H9 (cell line): Measurements from ENCODE around the gene CHSY3. TPM values are rescaled to one million over a fixed set of nuclear protein-coding genes. Genes with fewer than 3 reads are reported as not detected.

Source experiments
- DNase-seq: peaks from one replicate; pipeline ENCODE4 v3.0.0-alpha.2; 2017
- H2AFZ ChIP-seq: one replicate; pipeline ENCODE4 v1.6.1; 2013; ENCODE audit warnings: mild to moderate bottlenecking, low read length, control low read depth, moderate library complexity
- H2AK5ac ChIP-seq: 2 replicates; pipeline ENCODE4 v1.6.1; 2013; ENCODE audit warnings: low read length, control low read depth, mixed read lengths; ENCODE audit not compliant: insufficient read length
- H2BK120ac ChIP-seq: one replicate; pipeline ENCODE4 v1.6.1; 2013; ENCODE audit warnings: low read depth, mild to moderate bottlenecking, low read length, control low read depth, inconsistent platforms; ENCODE audit not compliant: poor library complexity, severe bottlenecking
- H2BK12ac ChIP-seq: 2 replicates; pipeline ENCODE4 v1.6.1; 2013; ENCODE audit warnings: low read length, control low read depth, mixed read lengths, low read depth; ENCODE audit not compliant: insufficient read length
- H2BK15ac ChIP-seq: 2 replicates; pipeline ENCODE4 v1.6.1; 2013; ENCODE audit warnings: low read depth, low read length, control low read depth
- H2BK20ac ChIP-seq: one replicate; pipeline ENCODE4 v1.6.1; 2013; ENCODE audit warnings: low read depth, mild to moderate bottlenecking, low read length, control low read depth, inconsistent platforms; ENCODE audit not compliant: poor library complexity, severe bottlenecking
- H2BK5ac ChIP-seq: 2 replicates; pipeline ENCODE4 v1.6.1; 2013; ENCODE audit warnings: low read length, control low read depth, mixed read lengths; ENCODE audit not compliant: insufficient read length
- H3K14ac ChIP-seq: 2 replicates; pipeline ENCODE4 v1.6.1; 2013; ENCODE audit warnings: low read length, control low read depth; ENCODE audit not compliant: insufficient read depth
- H3K18ac ChIP-seq: 2 replicates; pipeline ENCODE4 v1.6.1; 2013; ENCODE audit warnings: low read depth, mild to moderate bottlenecking, mixed read lengths, low read length, control low read depth; ENCODE audit not compliant: insufficient read length
- H3K23ac ChIP-seq: 2 replicates; pipeline ENCODE4 v1.6.1; 2013; ENCODE audit warnings: low read length, control low read depth, mixed read lengths, low read depth; ENCODE audit not compliant: insufficient read length
- H3K23me2 ChIP-seq: 2 replicates; pipeline ENCODE4 v1.6.1; 2013; ENCODE audit warnings: low read depth, mild to moderate bottlenecking, mixed read lengths, low read length, control low read depth; ENCODE audit not compliant: insufficient read length, poor library complexity, severe bottlenecking
- H3K27ac ChIP-seq: 2 replicates; pipeline ENCODE4 v1.5.1; 2013; ENCODE audit warnings: low read length, control low read depth, mixed read lengths, low read depth; ENCODE audit not compliant: insufficient read length
- H3K27me3 ChIP-seq: 2 replicates; pipeline ENCODE4 v1.6.1; 2013; ENCODE audit warnings: low read length, control low read depth, inconsistent platforms; ENCODE audit not compliant: insufficient read depth
- H3K4ac ChIP-seq: 2 replicates; pipeline ENCODE4 v1.6.1; 2013; ENCODE audit warnings: low read depth, mild to moderate bottlenecking, control low read depth, inconsistent platforms, low read length, moderate library complexity
- H3K4me1 ChIP-seq: 2 replicates; pipeline ENCODE4 v1.6.1; 2013; ENCODE audit warnings: low read length, control low read depth, inconsistent platforms; ENCODE audit not compliant: insufficient read depth
- H3K4me2 ChIP-seq: 2 replicates; pipeline ENCODE4 v1.6.1; 2013; ENCODE audit warnings: low read length, control low read depth, mixed read lengths; ENCODE audit not compliant: insufficient read length, insufficient read depth
- H3K56ac ChIP-seq: 2 replicates; pipeline ENCODE4 v1.6.1; 2013; ENCODE audit warnings: low read depth, mild to moderate bottlenecking, mixed read lengths, low read length, control low read depth; ENCODE audit not compliant: insufficient read length
- H3K79me1 ChIP-seq: 2 replicates; pipeline ENCODE4 v1.6.1; 2013; ENCODE audit warnings: low read depth, mild to moderate bottlenecking, moderate library complexity, low read length, control low read depth, inconsistent platforms; ENCODE audit not compliant: insufficient read depth, poor library complexity, severe bottlenecking
- H3K79me2 ChIP-seq: 2 replicates; pipeline ENCODE4 v1.6.1; 2013; ENCODE audit warnings: low read length, control low read depth, inconsistent platforms; ENCODE audit not compliant: insufficient read depth
- H3K9ac ChIP-seq: 2 replicates; pipeline ENCODE4 v1.6.1; 2013; ENCODE audit warnings: low read length, control low read depth, mixed read lengths; ENCODE audit not compliant: insufficient read length; ENCODE audit errors: extremely low read depth
- H3K9me3 ChIP-seq: one replicate; pipeline ENCODE4 v1.6.1; 2013; ENCODE audit warnings: low read depth, low read length, inconsistent platforms; ENCODE audit not compliant: control insufficient read depth
- H3T11ph ChIP-seq: one replicate; pipeline ENCODE4 v1.6.1; 2013; ENCODE audit warnings: mild to moderate bottlenecking, low read length, control low read depth, inconsistent platforms
- H4K20me1 ChIP-seq: one replicate; pipeline ENCODE4 v1.6.1; 2013; ENCODE audit not compliant: control insufficient read depth, insufficient read length, insufficient read depth
- H4K5ac ChIP-seq: 2 replicates; pipeline ENCODE4 v1.6.1; 2013; ENCODE audit warnings: low read depth, mild to moderate bottlenecking, mixed read lengths, low read length, control low read depth; ENCODE audit not compliant: insufficient read length
- H4K8ac ChIP-seq: replicated peaks from 2 replicates; pipeline ENCODE4 v1.6.1; 2013; ENCODE audit warnings: low read length, control low read depth, mixed read lengths, low read depth; ENCODE audit not compliant: insufficient read length
- H4K91ac ChIP-seq: 2 replicates; pipeline ENCODE4 v1.6.1; 2013; ENCODE audit warnings: low read depth, mild to moderate bottlenecking, moderate library complexity, mixed read lengths, low read length, control low read depth; ENCODE audit not compliant: insufficient read length
- H3K27ac Mint-ChIP-seq, 3 experiments: 2 replicates in 2 of 3; 3 replicates in 1 of 3; pipeline ENCODE4 v1.8.0; 2020 to 2021; ENCODE audit warnings: mixed read lengths in 3 of 3, mild to moderate bottlenecking in 1 of 3, moderate library complexity in 1 of 3
- H3K27me3 Mint-ChIP-seq: 2 replicates; pipeline ENCODE4 v1.8.0; 2021; ENCODE audit warnings: low read depth, mild to moderate bottlenecking, moderate library complexity, mixed read lengths
- H3K36me3 Mint-ChIP-seq, 3 experiments: 2 replicates in 2 of 3; 3 replicates in 1 of 3; pipeline ENCODE4 v1.8.0; 2020 to 2021; ENCODE audit warnings: low read depth in 3 of 3, mixed read lengths in 3 of 3; ENCODE audit not compliant: insufficient read depth in 1 of 3
- H3K4me1 Mint-ChIP-seq, 2 experiments: 2 replicates each; pipeline ENCODE4 v1.8.0; 2020; ENCODE audit warnings: mixed read lengths in 2 of 2
- H3K4me3 Mint-ChIP-seq, 2 experiments: 2 replicates in 1 of 2; 3 replicates in 1 of 2; pipeline ENCODE4 v1.8.0; 2020 to 2021; ENCODE audit warnings: mild to moderate bottlenecking in 2 of 2, mixed read lengths in 2 of 2, moderate library complexity in 1 of 2
- H3K9me3 Mint-ChIP-seq, 2 experiments: 2 replicates in 1 of 2; 3 replicates in 1 of 2; pipeline ENCODE4 v1.8.0; 2020; ENCODE audit warnings: mild to moderate bottlenecking in 2 of 2, mixed read lengths in 2 of 2, moderate library complexity in 1 of 2
- WGBS: extraction: QIAGEN DNeasy Blood & Tissue Kit; methylation state at CpG from one replicate; pipeline ENCODE4 v1.1.7; 2013; ENCODE audit warnings: missing lambda C conversion rate, low lambda C conversion rate, mixed read lengths; ENCODE audit not compliant: insufficient read length; ENCODE audit errors: extremely low coverage; 5-methylcytosine and 5-hydroxymethylcytosine counted together
- total RNA-seq: library from RNA; stranded (reverse); gene quantifications from 2 replicates; pipeline ENCODE4 v1.2.1, GENCODE V29; 2021
- TF ChIP-seq, protein P1 (sequence below): fragments of 200-600 bp; sonication (generic); conservative IDR thresholded peaks from 3 replicates; pipeline ENCODE4 v1.8.0; 2021; ENCODE audit warnings: antibody characterized with exemption, mild to moderate bottlenecking

Gene CHSY3
- total RNA-seq, 1 experiment from 2014 or later = 0.37 TPM

GRCh38 chr5:130227699-130228098, 323.4 kb downstream of the CHSY3 start:
- Histone ChIP-seq H3K4me2 (no peak overlapping the region), H3K18ac (no peak overlapping the region), H2BK15ac (no peak overlapping the region), H3K14ac (no peak overlapping the region), H2AK5ac (no peak overlapping the region), H3K27me3 (no peaks in the 10 kb centered on the region), H3K9me3 (no peaks in the 10 kb centered on the region), H2BK12ac (no peak overlapping the region), H2BK120ac (no peak overlapping the region), H4K91ac (no peak overlapping the region), H4K20me1 (no peaks in the 10 kb centered on the region), H2BK20ac (no peak overlapping the region), H3K23me2 (no peaks in the 10 kb centered on the region), H3K4me1 (0 out of 2 replicates have a peak, but pooled peaks cover 3% of the 10 kb centered on the region), H2BK5ac (no peak overlapping the region), H3K79me2 (no peaks in the 10 kb centered on the region), H3K9ac (no peak overlapping the region), H3K27ac (no peak overlapping the region), H2AFZ (peak overlapping the region; percentile 82), H4K5ac (no peak overlapping the region), H3K79me1 (no peaks in the 10 kb centered on the region), H3K23ac (no peak overlapping the region), H3K56ac (no peak overlapping the region), H4K8ac (no peak overlapping the region), H3K4ac (no peak overlapping the region), H3T11ph (no peak overlapping the region)
- peaks cover 7 to 17% of the 10 kb centered on the region in 2 experiments; a peak in 4 of 5 replicates for H3K9me3 Mint-ChIP-seq
- peak overlapping the region in 2 of 3 experiments; percentile 11 to 93; a peak in 3 of 7 replicates for H3K27ac Mint-ChIP-seq
- H3K27me3 Mint-ChIP-seq = no peaks in the 10 kb centered on the region
- DNase-seq = no peak
- peaks cover 12 to 17% of the 10 kb centered on the region in 2 experiments for H3K4me1 Mint-ChIP-seq
- peaks cover 6 to 13% (median 10%) of the 10 kb centered on the region in 3 experiments; a peak in 6 of 7 replicates for H3K36me3 Mint-ChIP-seq
- no CpG with 5 or more reads among the region's 4 CpGs for WGBS
- TF ChIP-seq, protein P1, sequence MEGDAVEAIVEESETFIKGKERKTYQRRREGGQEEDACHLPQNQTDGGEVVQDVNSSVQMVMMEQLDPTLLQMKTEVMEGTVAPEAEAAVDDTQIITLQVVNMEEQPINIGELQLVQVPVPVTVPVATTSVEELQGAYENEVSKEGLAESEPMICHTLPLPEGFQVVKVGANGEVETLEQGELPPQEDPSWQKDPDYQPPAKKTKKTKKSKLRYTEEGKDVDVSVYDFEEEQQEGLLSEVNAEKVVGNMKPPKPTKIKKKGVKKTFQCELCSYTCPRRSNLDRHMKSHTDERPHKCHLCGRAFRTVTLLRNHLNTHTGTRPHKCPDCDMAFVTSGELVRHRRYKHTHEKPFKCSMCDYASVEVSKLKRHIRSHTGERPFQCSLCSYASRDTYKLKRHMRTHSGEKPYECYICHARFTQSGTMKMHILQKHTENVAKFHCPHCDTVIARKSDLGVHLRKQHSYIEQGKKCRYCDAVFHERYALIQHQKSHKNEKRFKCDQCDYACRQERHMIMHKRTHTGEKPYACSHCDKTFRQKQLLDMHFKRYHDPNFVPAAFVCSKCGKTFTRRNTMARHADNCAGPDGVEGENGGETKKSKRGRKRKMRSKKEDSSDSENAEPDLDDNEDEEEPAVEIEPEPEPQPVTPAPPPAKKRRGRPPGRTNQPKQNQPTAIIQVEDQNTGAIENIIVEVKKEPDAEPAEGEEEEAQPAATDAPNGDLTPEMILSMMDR = no peak
- no peak overlapping the region for H3K4me3 Mint-ChIP-seq
